Measurements from ENCODE around the gene TBC1D14. TPM values are rescaled to one million over a fixed set of nuclear protein-coding genes. Genes with fewer than 3 reads are reported as not detected.

The TBC1D14 gene
- total and polyA plus RNA-seq, 7 donors: 19.2 to 46.4 (median 29.5) TPM

DNA sequence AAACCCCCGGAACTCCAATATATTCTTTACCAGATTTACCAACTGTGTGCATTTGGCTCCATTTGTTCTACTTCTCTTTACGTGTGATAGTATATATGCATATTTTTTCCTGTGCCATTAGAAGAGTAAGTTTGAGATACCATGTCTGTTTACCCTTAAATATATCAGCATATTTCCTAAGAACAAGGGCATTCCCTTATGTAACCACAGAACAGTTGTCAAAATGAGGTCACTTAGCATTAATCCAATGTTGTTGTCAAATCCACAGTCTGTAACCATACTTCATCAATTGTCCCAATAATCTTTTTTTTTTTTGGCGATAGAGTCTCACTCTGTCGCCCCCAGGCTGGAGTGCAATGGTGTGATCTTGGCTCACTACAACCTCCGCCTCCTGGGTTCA lies 55.2 kb downstream of the TBC1D14 start:
- Histone ChIP-seq H3K4me1 (no peaks in the 10 kb centered on the region), H3K9me3 (no peaks in the 10 kb centered on the region), H3K27ac (no peak overlapping the region), H3K36me3 (peaks cover 0 to 17% (median 4%) of the 10 kb centered on the region in 4 donors), H3K4me3 (no peak overlapping the region), H3K27me3 (no peaks in the 10 kb centered on the region)
- TF ChIP-seq POLR2AphosphoS5 (IDR thresholded peaks at IDR 0.05): no peak
- no peak for TF ChIP-seq POLR2A (IDR thresholded peaks at IDR 0.05)
- TF ChIP-seq EP300 (IDR thresholded peaks at IDR 0.05): no peak
- TF ChIP-seq, protein P1, sequence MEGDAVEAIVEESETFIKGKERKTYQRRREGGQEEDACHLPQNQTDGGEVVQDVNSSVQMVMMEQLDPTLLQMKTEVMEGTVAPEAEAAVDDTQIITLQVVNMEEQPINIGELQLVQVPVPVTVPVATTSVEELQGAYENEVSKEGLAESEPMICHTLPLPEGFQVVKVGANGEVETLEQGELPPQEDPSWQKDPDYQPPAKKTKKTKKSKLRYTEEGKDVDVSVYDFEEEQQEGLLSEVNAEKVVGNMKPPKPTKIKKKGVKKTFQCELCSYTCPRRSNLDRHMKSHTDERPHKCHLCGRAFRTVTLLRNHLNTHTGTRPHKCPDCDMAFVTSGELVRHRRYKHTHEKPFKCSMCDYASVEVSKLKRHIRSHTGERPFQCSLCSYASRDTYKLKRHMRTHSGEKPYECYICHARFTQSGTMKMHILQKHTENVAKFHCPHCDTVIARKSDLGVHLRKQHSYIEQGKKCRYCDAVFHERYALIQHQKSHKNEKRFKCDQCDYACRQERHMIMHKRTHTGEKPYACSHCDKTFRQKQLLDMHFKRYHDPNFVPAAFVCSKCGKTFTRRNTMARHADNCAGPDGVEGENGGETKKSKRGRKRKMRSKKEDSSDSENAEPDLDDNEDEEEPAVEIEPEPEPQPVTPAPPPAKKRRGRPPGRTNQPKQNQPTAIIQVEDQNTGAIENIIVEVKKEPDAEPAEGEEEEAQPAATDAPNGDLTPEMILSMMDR (IDR thresholded peaks at IDR 0.05): no peak
- no peak for DNase-seq
- 79 to 93% methylated on average over 5 of the region's 5 CpGs for WGBS, 2 donors
- intact Hi-C loops (cut with DNase I): no loop called here

GRCh38 chr4:6965329-6965728 lies 55.7 kb downstream of the TBC1D14 start:
- Histone ChIP-seq H3K4me3 (no peak overlapping the region), H3K27me3 (no peaks in the 10 kb centered on the region), H3K36me3 (peaks cover 0 to 17% (median 4%) of the 10 kb centered on the region in 4 donors), H3K4me1 (no peaks in the 10 kb centered on the region), H3K9me3 (no peaks in the 10 kb centered on the region), H3K27ac (no peak overlapping the region)
- 93% methylated on average over 3 of the region's 3 CpGs for WGBS, 2 donors
- TF ChIP-seq EP300 (IDR thresholded peaks at IDR 0.05) (no peak), POLR2AphosphoS5 (IDR thresholded peaks at IDR 0.05) (no peak), POLR2A (IDR thresholded peaks at IDR 0.05) (no peak)
- TF ChIP-seq, protein P1 (IDR thresholded peaks at IDR 0.05): no peak
- no peak for DNase-seq
- intact Hi-C loops (cut with DNase I): no loop called here

GRCh38 chr4:6967846-6968340 lies 58.3 kb downstream of the TBC1D14 start:
- Histone ChIP-seq H3K27me3 (no peaks in the 10 kb centered on the region), H3K27ac (no peak overlapping the region), H3K4me3 (no peak overlapping the region), H3K9me3 (no peaks in the 10 kb centered on the region), H3K4me1 (no peaks in the 10 kb centered on the region), H3K36me3 (peaks cover 0 to 17% (median 4%) of the 10 kb centered on the region in 4 donors)
- intact Hi-C loops (cut with DNase I): no loop called here
- no peak for DNase-seq
- WGBS, 2 donors: 95 to 96% methylated on average over 15 of the region's 15 CpGs
- TF ChIP-seq POLR2AphosphoS5 (IDR thresholded peaks at IDR 0.05) (no peak), POLR2A (IDR thresholded peaks at IDR 0.05) (no peak), EP300 (IDR thresholded peaks at IDR 0.05) (no peak)
- TF ChIP-seq, protein P1 (IDR thresholded peaks at IDR 0.05): no peak

DNA sequence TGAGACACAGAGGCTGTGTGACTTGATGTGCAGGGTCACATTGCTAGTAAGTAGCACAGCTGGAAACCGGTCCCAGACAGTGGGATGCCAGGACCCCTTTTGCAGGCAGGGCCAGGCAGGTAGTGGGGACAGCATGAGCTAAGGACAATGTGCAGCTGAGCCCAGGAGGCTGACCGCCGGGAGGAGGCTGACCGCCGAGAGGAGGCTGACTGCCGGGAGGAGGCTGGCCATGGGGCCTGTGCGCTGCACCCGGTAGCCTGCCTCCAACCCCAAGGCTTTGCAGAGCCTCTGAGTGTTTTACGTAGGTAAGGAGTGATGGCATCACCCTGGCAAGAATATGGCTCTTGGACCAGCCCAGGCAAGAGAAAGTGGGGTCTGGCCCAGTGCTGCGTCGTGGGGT lies 58.9 kb downstream of the TBC1D14 start:
- 75 to 78% methylated on average over 11 of the region's 11 CpGs for WGBS, 2 donors
- intact Hi-C loops (cut with DNase I): no loop called here

More for the DNA sequence above, 58.9 kb downstream of the TBC1D14 start:
- TF ChIP-seq, protein P1 (IDR thresholded peaks at IDR 0.05): no peak
- no peak for TF ChIP-seq EP300 (IDR thresholded peaks at IDR 0.05)
- TF ChIP-seq POLR2A (IDR thresholded peaks at IDR 0.05): no peak
- TF ChIP-seq POLR2AphosphoS5 (IDR thresholded peaks at IDR 0.05): no peak
- Histone ChIP-seq H3K4me3 (no peak overlapping the region), H3K36me3 (peaks cover 0 to 17% (median 4%) of the 10 kb centered on the region in 4 donors), H3K27ac (no peak overlapping the region), H3K27me3 (no peaks in the 10 kb centered on the region), H3K4me1 (no peaks in the 10 kb centered on the region), H3K9me3 (no peaks in the 10 kb centered on the region)
- no peak for DNase-seq

Measured in sigmoid colon (tissue), 7 donors.